Esophagus muscularis mucosa (tissue), 3 donors: ENCODE measurements around the gene HSPB7.

Source experiments
- CTCF ChIP-seq, 3 experiments: fragments of 200-600 bp in 2 of 3; fragments of 450-650 bp in 1 of 3; sonication (generic) in 2 of 3; IDR thresholded peaks; one replicate each; pipeline ENCODE4 v1.5.1; 2017 to 2019; ENCODE audit warnings: antibody characterized with exemption in 3 of 3, mild to moderate bottlenecking in 2 of 3, moderate library complexity in 1 of 3
- POLR2A ChIP-seq: fragments of 450-650 bp; IDR thresholded peaks from one replicate; pipeline ENCODE4 v1.6.1; 2017; ENCODE audit warnings: antibody characterized with exemption, moderate library complexity, mild to moderate bottlenecking, low read depth
- POLR2AphosphoS5 ChIP-seq, 2 donors: sonication (generic); formaldehyde crosslinking; IDR thresholded peaks; one replicate each; pipeline ENCODE4 v1.6.1; 2017; ENCODE audit warnings: antibody characterized with exemption in 2 of 2

- TF ChIP-seq CTCF (IDR thresholded peaks at IDR 0.05) = no peak
- no peak for TF ChIP-seq POLR2A
- TF ChIP-seq POLR2AphosphoS5 (IDR thresholded peaks at IDR 0.05) = no peak
Observed at GRCh38 chr1:16053781-16054502, 36.1 kb upstream of the HSPB7 start.
